Measurements from ENCODE around the gene KCNMA1.

Gene KCNMA1

GRCh38 chr10:77024461-77024860 is 613.1 kb downstream of the KCNMA1 start:
- peak; percentile 24 for DNase-seq

- DNase-seq, result no peak
Observed at GRCh38 chr10:77023396-77023795, 614.2 kb downstream of the KCNMA1 start.

DNA sequence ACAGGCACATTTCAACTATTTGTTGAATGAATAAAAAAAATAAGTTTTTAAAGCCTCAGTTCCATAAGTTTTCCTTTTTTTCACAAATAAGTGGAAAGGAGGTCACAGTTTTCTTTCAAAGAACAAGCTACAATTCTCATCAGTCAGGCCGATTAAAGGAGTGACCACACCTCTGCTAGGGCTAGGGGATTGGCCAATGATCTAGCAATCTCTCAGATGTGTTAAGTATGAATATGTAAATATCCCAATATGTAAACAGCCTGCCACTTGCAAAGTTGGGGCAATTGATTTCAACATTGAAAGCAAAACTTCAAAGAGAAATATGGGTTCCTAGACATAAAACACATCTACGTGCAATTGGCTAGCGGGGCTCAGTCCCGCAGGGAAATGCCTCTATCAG is 614.9 kb downstream of the KCNMA1 start:
- no peak for DNase-seq

GRCh38 chr10:77021966-77022490 is 615.6 kb downstream of the KCNMA1 start:
- DNase-seq, result no peak

- DNase-seq, result no peak
Observed at GRCh38 chr10:77020426-77021040, 617.1 kb downstream of the KCNMA1 start.

DNA sequence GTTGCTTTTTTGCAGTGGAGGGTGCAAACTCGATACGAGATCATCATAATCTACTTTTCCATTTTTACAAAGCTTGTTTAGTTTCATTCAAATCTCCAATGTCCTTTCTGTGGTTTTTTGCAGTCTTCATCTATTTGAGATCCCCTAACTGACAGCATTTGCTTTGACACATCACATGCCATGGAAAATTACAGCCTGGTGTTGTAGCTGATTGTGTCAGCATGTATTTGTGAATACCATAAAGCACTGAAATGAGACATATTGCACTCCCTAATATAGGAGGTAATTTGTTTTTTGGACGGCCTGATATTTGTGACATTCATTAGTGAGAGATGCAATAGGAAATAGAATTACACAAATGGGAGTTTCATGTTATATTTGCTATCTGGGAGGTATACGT is 620.8 kb downstream of the KCNMA1 start:
- no peak for DNase-seq

DNA sequence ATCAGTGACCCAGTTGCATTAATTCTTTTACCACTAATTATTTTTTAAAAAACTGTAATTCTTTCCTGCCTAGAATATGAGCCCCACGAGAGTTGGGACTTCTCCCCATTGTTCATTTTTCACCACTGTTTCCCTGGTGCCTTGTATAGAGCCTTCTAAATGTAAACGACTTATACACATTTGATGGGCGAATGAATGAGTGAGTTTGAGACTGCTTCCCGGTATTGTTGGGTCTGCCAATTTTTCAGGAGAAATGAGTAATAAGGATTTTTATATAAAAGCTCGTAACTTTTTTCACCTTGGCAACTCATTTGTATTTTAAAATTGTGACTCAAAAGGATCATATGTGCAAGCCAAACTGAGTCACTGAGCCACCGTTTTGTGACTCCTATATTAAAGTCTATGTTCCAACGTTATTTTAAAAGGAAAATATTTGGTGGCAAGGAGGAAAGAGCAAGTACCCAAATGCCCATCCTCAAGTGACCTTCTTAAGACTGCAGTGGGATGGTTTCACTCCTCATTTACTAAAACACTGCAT is 621.3 kb downstream of the KCNMA1 start:
- no peak for DNase-seq

GRCh38 chr10:77015360-77015759 is 622.2 kb downstream of the KCNMA1 start:
- DNase-seq, result no peak

DNA sequence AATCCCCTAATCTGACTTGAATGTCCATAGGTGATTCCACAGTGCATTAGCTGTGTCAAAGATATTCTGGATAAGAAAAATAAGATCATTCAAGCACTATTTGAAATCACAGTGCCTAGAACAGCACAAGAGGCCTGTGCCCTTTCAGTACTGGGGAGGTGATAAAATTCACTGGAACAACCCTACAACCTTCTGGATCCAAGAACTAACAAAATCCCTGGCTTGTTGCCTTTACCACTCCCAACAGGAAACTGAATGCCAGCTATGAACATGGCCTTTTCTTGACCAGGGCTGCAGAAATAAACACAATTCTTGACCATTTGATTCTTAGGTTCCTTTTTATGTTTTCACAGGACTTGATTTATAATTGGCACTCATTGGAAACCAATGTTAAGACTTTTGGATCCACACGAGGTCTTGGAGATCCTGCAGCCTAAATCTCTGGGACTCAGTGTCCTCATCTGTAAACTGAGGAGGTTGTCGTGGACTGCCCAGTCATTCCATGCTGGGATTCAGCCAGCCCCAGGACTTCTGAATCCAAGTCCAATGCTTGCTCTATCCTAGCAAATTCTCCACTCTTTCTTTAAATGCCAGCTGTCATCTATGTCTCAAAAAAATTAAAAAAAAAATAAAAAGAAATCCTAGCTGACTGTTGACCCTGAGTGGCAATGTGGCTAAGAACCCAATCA is 624.7 kb downstream of the KCNMA1 start:
- DNase-seq, result no peak

- no peak for DNase-seq
Observed at GRCh38 chr10:77011874-77012811, 625.5 kb downstream of the KCNMA1 start.

DNA sequence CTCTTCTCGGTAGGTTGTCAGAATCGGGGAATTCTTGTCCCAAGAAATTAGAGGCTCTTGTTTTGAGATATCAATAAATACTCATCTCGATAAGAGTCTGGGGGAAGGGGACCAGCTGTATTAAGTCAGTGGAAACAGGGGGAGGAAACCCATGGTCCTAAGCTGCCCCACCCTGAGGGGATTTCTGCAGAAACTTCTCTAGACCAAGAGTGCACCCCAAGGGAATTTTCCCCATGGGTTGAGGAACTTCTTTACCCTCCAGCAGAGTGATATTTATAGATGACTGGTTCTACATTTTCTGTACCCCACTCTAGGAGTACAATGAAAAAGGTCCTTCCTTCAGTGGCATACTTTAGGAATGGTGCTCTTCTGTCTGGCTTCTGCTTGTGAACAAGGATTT is 627.2 kb downstream of the KCNMA1 start:
- DNase-seq, result no peak

GRCh38 chr10:77007834-77008233 is 629.8 kb downstream of the KCNMA1 start:
- peak; percentile 56 for DNase-seq

GRCh38 chr10:77006836-77007511 is 630.6 kb downstream of the KCNMA1 start:
- no peak for DNase-seq

- no peak for DNase-seq
Observed at GRCh38 chr10:77005871-77006270, 631.7 kb downstream of the KCNMA1 start.

DNA sequence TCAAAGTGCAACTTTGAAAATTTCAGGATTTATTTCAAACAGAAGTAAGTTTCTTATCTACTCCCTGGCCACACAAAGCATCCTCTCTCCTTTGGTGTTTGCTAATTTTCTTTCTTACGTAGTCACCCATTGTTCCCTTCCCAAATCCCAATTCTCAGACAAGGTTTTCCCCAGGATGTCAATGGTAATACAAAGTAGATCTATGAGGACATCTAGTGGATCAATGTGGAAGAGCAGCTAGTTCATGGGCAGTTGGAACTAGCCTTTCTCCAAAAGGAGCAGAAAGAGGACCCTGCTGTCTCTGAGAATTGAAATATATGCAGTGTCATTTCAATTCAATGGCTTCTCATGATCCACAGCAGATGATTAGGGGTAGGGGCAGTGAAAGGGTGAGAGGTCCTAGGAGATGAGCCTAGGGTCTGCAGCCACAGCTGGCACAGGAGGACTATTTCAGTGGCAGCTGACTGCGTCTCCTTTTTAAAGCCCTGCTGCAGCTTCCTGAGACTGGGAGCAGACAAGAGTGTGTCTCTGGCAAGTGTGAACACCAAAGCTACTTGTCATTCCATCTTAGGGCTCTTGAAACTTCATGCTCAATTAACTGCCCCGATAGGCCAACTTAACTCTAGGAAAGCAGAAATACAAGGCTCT is 632.6 kb downstream of the KCNMA1 start:
- peak; percentile 56 for DNase-seq

DNA sequence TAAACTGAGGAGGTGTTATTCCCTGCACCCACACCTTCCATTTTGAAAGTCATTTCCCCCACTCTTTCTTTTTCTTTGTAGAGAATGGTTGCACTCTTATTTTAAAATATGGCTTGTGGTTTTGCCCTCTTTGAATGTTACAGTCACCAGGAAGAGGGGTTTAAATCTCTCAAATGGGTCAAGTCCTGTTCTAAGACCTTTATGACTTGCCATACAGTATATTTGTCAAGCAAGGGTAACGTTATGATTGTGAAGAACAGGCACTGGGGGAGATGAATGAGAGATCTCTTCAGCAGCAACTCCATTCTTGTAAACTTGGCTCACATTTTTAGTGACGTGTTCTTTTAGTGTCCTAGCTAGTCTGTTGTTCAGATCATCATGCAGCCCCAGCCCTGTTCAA is 634.7 kb downstream of the KCNMA1 start:
- no peak for DNase-seq

DNA sequence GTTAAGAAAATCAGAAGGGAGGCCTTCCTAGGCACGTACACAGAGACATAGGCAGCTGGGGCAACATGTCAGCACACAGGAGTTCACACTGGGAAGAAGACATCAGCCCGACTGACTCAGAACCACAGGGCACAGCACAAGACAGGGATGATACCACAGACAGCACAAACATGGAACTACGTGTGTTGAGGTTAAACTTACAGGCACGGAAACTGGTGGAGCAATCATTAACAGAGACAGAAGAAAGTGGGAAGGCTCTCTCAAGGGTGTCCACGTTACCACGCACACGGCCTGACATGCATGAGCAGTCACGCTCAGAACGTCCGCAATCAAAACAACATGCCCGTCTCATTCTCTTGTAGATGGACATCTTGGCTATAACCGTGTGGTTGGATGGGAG is 636.4 kb downstream of the KCNMA1 start:
- DNase-seq, result no peak

DNA sequence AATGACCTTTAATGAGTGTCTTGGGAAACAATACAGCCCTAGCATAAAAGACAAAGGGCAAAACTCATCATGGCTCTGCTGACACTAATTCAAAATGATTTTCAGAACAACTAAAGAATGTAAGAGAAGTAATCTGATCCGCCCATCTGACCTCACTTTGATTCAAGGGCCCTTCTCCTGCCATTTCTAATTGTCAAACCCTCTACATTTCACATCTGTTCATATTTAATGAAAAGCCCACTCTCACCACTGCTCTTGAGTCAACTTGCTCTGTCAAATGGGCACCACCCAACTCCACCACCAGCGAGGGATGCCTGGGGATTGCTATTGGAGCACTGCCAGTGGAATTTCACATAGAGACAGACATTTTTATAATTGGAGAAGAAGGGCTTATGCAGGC is 639.2 kb downstream of the KCNMA1 start:
- DNase-seq, result no peak

- no peak for DNase-seq
Observed at GRCh38 chr10:76997631-76998030, 640.0 kb downstream of the KCNMA1 start.

- DNase-seq, result no peak
Observed at GRCh38 chr10:76995023-76995422, 642.6 kb downstream of the KCNMA1 start.

GRCh38 chr10:76993213-76993612 is 644.4 kb downstream of the KCNMA1 start:
- DNase-seq, result no peak

- no peak for DNase-seq
Observed at GRCh38 chr10:76992467-76992866, 645.1 kb downstream of the KCNMA1 start.
